Transverse colon (tissue), 4 donors: ENCODE measurements around the gene UFL1. TPM values are rescaled to one million over a fixed set of nuclear protein-coding genes. Genes with fewer than 3 reads are reported as not detected.

ENCODE experiments used
- DNase-seq: peaks from one replicate; pipeline ENCODE4 v3.0.0-alpha.2; 2019
- H3K27ac ChIP-seq, 4 donors: fragments of 200-600 bp; sonication (generic); 2 replicates each; pipeline ENCODE4 v1.5.1; 2016 to 2018; ENCODE audit warnings: inconsistent platforms in 4 of 4
- H3K27me3 ChIP-seq: fragments of 200-600 bp; sonication (generic); 2 replicates; pipeline ENCODE4 v1.5.1; 2017; ENCODE audit warnings: inconsistent platforms
- H3K36me3 ChIP-seq, 4 donors: fragments of 200-600 bp; sonication (generic); 2 replicates each; pipeline ENCODE4 v1.5.1; 2017 to 2019; ENCODE audit warnings: inconsistent platforms in 4 of 4
- H3K4me1 ChIP-seq, 4 donors: fragments of 200-600 bp; sonication (generic); 2 replicates each; pipeline ENCODE4 v1.5.1; 2017 to 2020; ENCODE audit warnings: inconsistent platforms in 4 of 4
- H3K4me3 ChIP-seq, 4 donors: fragments of 200-600 bp; sonication (generic); 1 replicate in 1 of 4; 2 replicates in 3 of 4; pipeline versions ENCODE4 v1.5.1 to v1.6.1; 2017 to 2019; ENCODE audit warnings: inconsistent platforms in 4 of 4
- H3K9me3 ChIP-seq, 2 donors: fragments of 200-600 bp; sonication (generic); 2 replicates each; pipeline ENCODE4 v1.5.1; 2017 to 2019; ENCODE audit warnings: inconsistent platforms in 2 of 2
- EP300 ChIP-seq: sonication (generic); formaldehyde crosslinking; IDR thresholded peaks from one replicate; pipeline ENCODE4 v1.6.1; 2017; ENCODE audit warnings: antibody characterized with exemption, low read depth
- POLR2A ChIP-seq: fragments of 450-650 bp; IDR thresholded peaks from one replicate; pipeline ENCODE4 v1.6.1; 2016; ENCODE audit warnings: antibody characterized with exemption, mild to moderate bottlenecking, moderate library complexity
- POLR2AphosphoS5 ChIP-seq, 3 donors: sonication (generic); formaldehyde crosslinking; IDR thresholded peaks; one replicate each; pipeline ENCODE4 v1.6.1; 2016; ENCODE audit warnings: antibody characterized with exemption in 3 of 3
- WGBS, 2 donors: methylation state at CpG; one replicate each; pipeline ENCODE4 v1.1.5; 2018; ENCODE audit warnings: low coverage in 1 of 2; 5-methylcytosine and 5-hydroxymethylcytosine counted together
- in situ Hi-C, 4 donors: fragments of 200-750 bp; cut with MboI; loops; one replicate each; pipeline versions ENCODE4 v1.15.0 to v1.15.1; 2017; ENCODE audit warnings: low sequenced_read_pairs in 3 of 4, low pct_ligation_motif_present in 1 of 4, low pct_unique_long_range_greater_than_20kb in 1 of 4
- intact Hi-C: fragments of 100-400 bp; cut with DNase I; formaldehyde crosslinking; loops from one replicate; pipeline ENCODE4 v1.15.1; 2023; ENCODE audit warnings: low total_unique reads
- total RNA-seq, 4 donors: library from RNA; depleted of rRNA; stranded (reverse); fragments of >200 nt; gene quantifications; one replicate each; pipeline ENCODE4 v1.1.0, GENCODE V29; 2016
- TF ChIP-seq, protein P1 (sequence below), 5 experiments: fragments of 200-600 bp in 3 of 5; fragments of 450-650 bp in 2 of 5; sonication (generic) in 3 of 5; IDR thresholded peaks; 1 replicate in 2 of 5; 2 replicates in 3 of 5; pipeline ENCODE4 v1.5.1; 2016 to 2017; ENCODE audit warnings: antibody characterized with exemption in 5 of 5, inconsistent platforms in 3 of 5, mild to moderate bottlenecking in 2 of 5, moderate library complexity in 1 of 5

The UFL1 gene
- total RNA-seq, 4 donors from 2014 or later, result 5.2 to 27.5 (median 14.9) TPM

DNA sequence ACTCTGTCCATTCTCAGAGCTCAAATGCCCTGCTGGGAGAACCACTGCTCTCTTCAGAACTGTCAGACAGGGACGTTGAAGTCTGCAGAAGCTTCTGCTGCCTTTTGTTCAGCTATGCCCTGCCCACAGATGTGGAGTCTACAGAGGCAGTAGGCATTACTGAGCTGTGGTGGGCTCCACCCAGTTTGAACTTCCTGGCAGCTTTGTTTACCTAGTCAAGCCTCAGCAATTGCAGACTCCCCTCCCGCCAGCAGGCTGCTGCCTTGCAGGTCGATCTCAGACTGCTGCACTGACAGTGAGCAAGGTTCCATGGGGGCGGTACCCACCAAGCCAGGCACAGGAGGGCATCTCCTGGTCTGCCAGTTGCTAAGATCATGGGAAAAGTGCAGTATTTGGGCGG is 21.8 kb upstream of the UFL1 start:
- WGBS, 2 donors, result 67% methylated on average over 5 of the region's 5 CpGs; no CpG with 5 or more reads in 1 of the 2 donors
- in situ Hi-C loops (no loop called here), intact Hi-C loops (no loop called here)
- H3K27ac ChIP-seq, result no peak overlapping the region
- peaks cover 0 to 29% of the 10 kb centered on the region in 2 donors for H3K9me3 ChIP-seq
- TF ChIP-seq EP300, result no peak
- TF ChIP-seq, protein P1, sequence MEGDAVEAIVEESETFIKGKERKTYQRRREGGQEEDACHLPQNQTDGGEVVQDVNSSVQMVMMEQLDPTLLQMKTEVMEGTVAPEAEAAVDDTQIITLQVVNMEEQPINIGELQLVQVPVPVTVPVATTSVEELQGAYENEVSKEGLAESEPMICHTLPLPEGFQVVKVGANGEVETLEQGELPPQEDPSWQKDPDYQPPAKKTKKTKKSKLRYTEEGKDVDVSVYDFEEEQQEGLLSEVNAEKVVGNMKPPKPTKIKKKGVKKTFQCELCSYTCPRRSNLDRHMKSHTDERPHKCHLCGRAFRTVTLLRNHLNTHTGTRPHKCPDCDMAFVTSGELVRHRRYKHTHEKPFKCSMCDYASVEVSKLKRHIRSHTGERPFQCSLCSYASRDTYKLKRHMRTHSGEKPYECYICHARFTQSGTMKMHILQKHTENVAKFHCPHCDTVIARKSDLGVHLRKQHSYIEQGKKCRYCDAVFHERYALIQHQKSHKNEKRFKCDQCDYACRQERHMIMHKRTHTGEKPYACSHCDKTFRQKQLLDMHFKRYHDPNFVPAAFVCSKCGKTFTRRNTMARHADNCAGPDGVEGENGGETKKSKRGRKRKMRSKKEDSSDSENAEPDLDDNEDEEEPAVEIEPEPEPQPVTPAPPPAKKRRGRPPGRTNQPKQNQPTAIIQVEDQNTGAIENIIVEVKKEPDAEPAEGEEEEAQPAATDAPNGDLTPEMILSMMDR (IDR thresholded peaks at IDR 0.05), result no peak
- no peak for TF ChIP-seq POLR2AphosphoS5 (IDR thresholded peaks at IDR 0.05)
- TF ChIP-seq POLR2A, result no peak
- no peaks in the 10 kb centered on the region for H3K4me1 ChIP-seq
- DNase-seq, result no peak
- no peaks in the 10 kb centered on the region for H3K27me3 ChIP-seq
- no peaks in the 10 kb centered on the region for H3K36me3 ChIP-seq
- H3K4me3 ChIP-seq, result no peak overlapping the region

GRCh38 chr6:96502915-96503314 is 18.7 kb upstream of the UFL1 start:
- 75 to 96% methylated on average over 1 of the region's 1 CpG for WGBS, 2 donors
- Histone ChIP-seq H3K27ac (no peak overlapping the region), H3K4me3 (no peak overlapping the region), H3K27me3 (no peaks in the 10 kb centered on the region), H3K9me3 (peaks cover 0 to 21% of the 10 kb centered on the region in 2 donors), H3K4me1 (no peaks in the 10 kb centered on the region), H3K36me3 (no peaks in the 10 kb centered on the region)
- no peak for DNase-seq
- intact Hi-C loops, result no loop called here
- in situ Hi-C loops, result no loop called here
- TF ChIP-seq EP300 (no peak), POLR2AphosphoS5 (IDR thresholded peaks at IDR 0.05) (no peak), POLR2A (no peak)
- TF ChIP-seq, protein P1 (IDR thresholded peaks at IDR 0.05), result no peak

DNA sequence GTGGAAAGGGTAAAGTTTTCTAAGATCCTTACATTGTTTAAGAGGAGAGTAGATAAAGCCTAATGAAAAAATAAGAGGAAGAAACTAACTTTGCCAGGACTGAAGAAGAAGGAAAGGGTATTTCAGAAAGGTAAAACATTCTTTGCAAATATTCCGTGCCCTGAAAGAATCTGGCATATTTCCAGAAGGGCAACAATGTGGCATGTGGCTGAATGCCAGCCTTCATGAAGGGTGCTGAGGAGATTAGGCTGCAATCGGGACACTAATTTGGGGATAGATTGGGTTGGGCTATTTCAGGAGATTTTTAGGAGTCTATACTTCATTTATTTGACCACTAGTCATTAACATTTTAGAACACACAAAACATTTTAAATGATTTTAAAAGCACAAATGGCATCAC is 16.2 kb upstream of the UFL1 start:
- intact Hi-C loops, result no loop called here
- no peaks in the 10 kb centered on the region for H3K36me3 ChIP-seq
- H3K4me1 ChIP-seq, result no peaks in the 10 kb centered on the region
- in situ Hi-C loops, result no loop called here
- DNase-seq, result no peak
- no peaks in the 10 kb centered on the region for H3K27me3 ChIP-seq
- WGBS, 2 donors, result 84 to 85% methylated on average over 2 of the region's 2 CpGs
- H3K9me3 ChIP-seq, result peaks cover 0 to 19% of the 10 kb centered on the region in 2 donors
- TF ChIP-seq POLR2A, result no peak
- no peak for TF ChIP-seq POLR2AphosphoS5 (IDR thresholded peaks at IDR 0.05)
- TF ChIP-seq, protein P1 (IDR thresholded peaks at IDR 0.05), result no peak
- TF ChIP-seq EP300, result no peak
- H3K4me3 ChIP-seq, result no peak overlapping the region
- H3K27ac ChIP-seq, result no peak overlapping the region

DNA sequence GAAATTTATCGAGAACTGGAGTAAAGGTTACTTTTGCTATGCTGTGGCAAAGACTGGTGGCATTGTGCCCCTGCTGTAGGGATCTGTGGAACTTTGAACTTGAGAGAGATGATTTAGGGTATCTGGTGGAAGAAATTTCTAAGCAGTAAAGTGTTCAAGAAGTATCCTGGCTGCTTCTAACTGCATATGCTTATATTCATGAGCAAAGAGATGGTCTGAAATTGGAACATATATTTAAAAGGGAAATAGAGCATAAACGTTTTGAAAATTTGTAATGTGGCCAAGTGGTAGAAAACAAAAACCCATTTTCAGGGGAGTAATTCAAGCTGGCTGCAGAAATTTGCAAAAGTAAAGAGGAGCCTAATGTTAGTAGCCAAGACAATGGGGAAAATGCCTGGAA is 12.3 kb upstream of the UFL1 start:
- Histone ChIP-seq H3K27ac (no peak overlapping the region), H3K27me3 (no peaks in the 10 kb centered on the region), H3K9me3 (peaks cover 0 to 6% of the 10 kb centered on the region in 2 donors), H3K36me3 (no peaks in the 10 kb centered on the region), H3K4me1 (no peaks in the 10 kb centered on the region), H3K4me3 (no peak overlapping the region)
- DNase-seq, result no peak
- in situ Hi-C loops, result no loop called here
- WGBS, 2 donors, result 82 to 83% methylated on average over 2 of the region's 2 CpGs
- intact Hi-C loops, result no loop called here
- TF ChIP-seq EP300 (no peak), POLR2AphosphoS5 (IDR thresholded peaks at IDR 0.05) (no peak), POLR2A (no peak)
- TF ChIP-seq, protein P1 (IDR thresholded peaks at IDR 0.05), result no peak
